ENCODE measurements around the gene RAB44. TPM values are rescaled to one million over a fixed set of nuclear protein-coding genes. Genes with fewer than 3 reads are reported as not detected.

RAB44 gene
- total RNA-seq, 1 experiment from 2014 or later, result 0.09 TPM

DNA sequence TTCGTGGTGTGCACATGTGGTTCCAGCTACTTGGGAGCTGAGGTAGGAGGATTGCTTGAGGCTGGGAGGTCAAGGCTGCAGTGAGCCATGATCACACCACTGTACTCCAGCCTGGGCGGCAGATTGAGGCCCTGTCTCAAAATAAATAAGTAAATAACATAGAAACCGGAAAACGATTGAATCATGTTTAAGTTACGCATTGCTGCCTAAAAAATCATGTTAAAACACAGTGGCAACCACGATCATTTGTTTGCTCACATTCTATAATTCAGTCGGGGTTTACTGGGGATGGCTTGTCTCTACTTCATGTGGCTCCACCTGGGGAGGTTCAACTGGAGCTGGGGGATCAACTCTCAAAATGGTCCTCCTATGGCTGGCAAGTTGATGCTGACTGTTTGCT lies 27.4 kb upstream of the RAB44 start:
- BruUV-seq (replicated peaks), result no TSS peak

DNA sequence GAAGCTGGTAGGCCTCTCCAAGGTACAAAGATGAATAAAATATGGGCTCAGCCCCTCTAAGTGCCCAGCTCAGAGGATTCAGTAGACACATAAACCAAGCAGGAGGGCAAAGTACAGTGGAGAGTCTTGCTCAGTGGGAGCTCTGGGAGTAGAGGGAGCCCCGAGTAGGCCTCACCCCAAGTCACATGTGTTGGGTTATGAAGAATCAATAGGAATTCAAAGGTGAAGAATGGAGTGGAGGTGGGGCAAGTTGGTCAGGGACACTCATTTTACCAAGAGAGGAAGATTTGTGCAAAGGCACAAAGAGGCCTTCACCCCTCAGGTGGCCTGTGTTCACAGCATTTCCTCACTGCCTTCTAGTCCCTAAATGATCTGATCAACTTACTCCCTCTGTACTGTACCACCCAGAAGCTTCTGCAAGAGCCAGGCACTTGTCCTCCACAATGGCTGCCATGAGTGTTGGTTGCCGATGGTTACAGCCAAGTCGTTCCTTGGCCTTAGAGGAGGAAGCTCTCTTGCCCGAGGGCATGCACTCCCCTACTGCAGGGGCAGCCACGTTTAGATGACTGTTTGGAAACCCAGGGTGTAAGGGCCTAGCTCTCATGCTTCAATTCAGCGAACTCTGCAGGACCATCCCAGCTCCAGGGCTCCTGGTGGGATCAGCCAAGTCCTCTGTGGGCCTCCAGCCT lies 25.8 kb upstream of the RAB44 start:
- no peak for DNase-seq (ENCODE audit: unreplicated experiment)
- no peak overlapping the region for H3K27ac Mint-ChIP-seq (ENCODE audit: low read depth, unreplicated experiment)
- no peaks in the 10 kb centered on the region for H3K9me3 Mint-ChIP-seq (ENCODE audit: unreplicated experiment)
- intact Hi-C loops (cut with micrococcal nuclease), result no loop called here
- peaks cover 21% of the 10 kb centered on the region for H3K4me1 Mint-ChIP-seq (ENCODE audit: insufficient read depth, unreplicated experiment)
- ChIA-PET POLR2A (interaction anchor here (0.6 to 12.9 kb wide), 6 partner anchors 8 to 1976 kb away, joined by 3 to 495 read pairs (median 5); partner anchors contain the start of gene CDKN1A), CTCF (interaction anchor here (0.7 to 1.0 kb wide), 4 partner anchors 15 to 57 kb away, joined by 3 to 4 read pairs (median 3); no protein-coding TSS in a partner anchor)
- no peaks in the 10 kb centered on the region for H3K36me3 Mint-ChIP-seq (ENCODE audit: insufficient read depth, unreplicated experiment)
- TF ChIP-seq, protein P1, sequence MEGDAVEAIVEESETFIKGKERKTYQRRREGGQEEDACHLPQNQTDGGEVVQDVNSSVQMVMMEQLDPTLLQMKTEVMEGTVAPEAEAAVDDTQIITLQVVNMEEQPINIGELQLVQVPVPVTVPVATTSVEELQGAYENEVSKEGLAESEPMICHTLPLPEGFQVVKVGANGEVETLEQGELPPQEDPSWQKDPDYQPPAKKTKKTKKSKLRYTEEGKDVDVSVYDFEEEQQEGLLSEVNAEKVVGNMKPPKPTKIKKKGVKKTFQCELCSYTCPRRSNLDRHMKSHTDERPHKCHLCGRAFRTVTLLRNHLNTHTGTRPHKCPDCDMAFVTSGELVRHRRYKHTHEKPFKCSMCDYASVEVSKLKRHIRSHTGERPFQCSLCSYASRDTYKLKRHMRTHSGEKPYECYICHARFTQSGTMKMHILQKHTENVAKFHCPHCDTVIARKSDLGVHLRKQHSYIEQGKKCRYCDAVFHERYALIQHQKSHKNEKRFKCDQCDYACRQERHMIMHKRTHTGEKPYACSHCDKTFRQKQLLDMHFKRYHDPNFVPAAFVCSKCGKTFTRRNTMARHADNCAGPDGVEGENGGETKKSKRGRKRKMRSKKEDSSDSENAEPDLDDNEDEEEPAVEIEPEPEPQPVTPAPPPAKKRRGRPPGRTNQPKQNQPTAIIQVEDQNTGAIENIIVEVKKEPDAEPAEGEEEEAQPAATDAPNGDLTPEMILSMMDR (IDR thresholded peaks at IDR 0.05; ENCODE audit: unreplicated experiment), result no peak
- H3K4me3 Mint-ChIP-seq (ENCODE audit: unreplicated experiment), result no peak overlapping the region
- BruUV-seq (replicated peaks), result no TSS peak
- H3K27me3 Mint-ChIP-seq (ENCODE audit: insufficient read depth, unreplicated experiment), result no peaks in the 10 kb centered on the region

More for the DNA sequence above, 27.4 kb upstream of the RAB44 start:
- TF ChIP-seq, protein P1 (IDR thresholded peaks at IDR 0.05; ENCODE audit: unreplicated experiment), result no peak
- Mint-ChIP-seq H3K27ac (ENCODE audit: low read depth, unreplicated experiment) (no peak overlapping the region), H3K27me3 (ENCODE audit: insufficient read depth, unreplicated experiment) (no peaks in the 10 kb centered on the region), H3K9me3 (ENCODE audit: unreplicated experiment) (no peaks in the 10 kb centered on the region), H3K4me1 (ENCODE audit: insufficient read depth, unreplicated experiment) (peaks cover 19% of the 10 kb centered on the region), H3K36me3 (ENCODE audit: insufficient read depth, unreplicated experiment) (no peaks in the 10 kb centered on the region), H3K4me3 (ENCODE audit: unreplicated experiment) (no peak overlapping the region)
- intact Hi-C loops (cut with micrococcal nuclease), result no loop called here
- no peak for DNase-seq (ENCODE audit: unreplicated experiment)
- CTCF ChIA-PET, result interaction anchor here (0.9 to 1.6 kb wide), 3 partner anchors 46 to 349 kb away, joined by 3 to 4 read pairs (median 4); no protein-coding TSS in a partner anchor
- POLR2A ChIA-PET, result interaction anchor here (0.7 to 12.9 kb wide), 4 partner anchors 12 to 93 kb away, joined by 3 to 495 read pairs (median 6); partner anchors contain the start of gene CDKN1A

DNA sequence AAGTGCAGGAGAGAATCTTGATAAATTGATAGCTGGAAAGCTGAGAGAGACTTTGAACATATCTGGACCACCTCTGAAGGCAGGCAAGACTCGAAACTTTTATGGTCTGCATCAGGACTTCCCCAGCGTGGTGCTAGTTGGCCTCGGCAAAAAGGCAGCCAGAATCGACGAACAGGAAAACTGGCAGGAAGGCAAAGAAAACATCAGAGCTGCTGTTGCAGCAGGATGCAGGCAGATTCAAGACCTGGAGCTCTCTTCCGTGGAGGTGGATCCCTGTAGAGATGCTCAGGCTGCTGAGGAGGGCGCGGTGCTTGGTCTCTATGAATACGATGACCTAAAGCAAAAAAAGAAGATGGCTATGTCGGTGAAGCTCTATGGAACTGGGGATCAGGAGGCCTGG lies 23.7 kb upstream of the RAB44 start:
- Mint-ChIP-seq H3K27ac (ENCODE audit: low read depth, unreplicated experiment) (no peak overlapping the region), H3K36me3 (ENCODE audit: insufficient read depth, unreplicated experiment) (peaks cover 10% of the 10 kb centered on the region), H3K4me3 (ENCODE audit: unreplicated experiment) (no peak overlapping the region), H3K27me3 (ENCODE audit: insufficient read depth, unreplicated experiment) (no peaks in the 10 kb centered on the region), H3K4me1 (ENCODE audit: insufficient read depth, unreplicated experiment) (peaks cover 23% of the 10 kb centered on the region), H3K9me3 (ENCODE audit: unreplicated experiment) (no peaks in the 10 kb centered on the region)
- no peak for DNase-seq (ENCODE audit: unreplicated experiment)
- BruUV-seq (replicated peaks), result no TSS peak
- POLR2A ChIA-PET, result interaction anchor here (0.6 to 17.5 kb wide), 8 partner anchors 6 to 77 kb away, joined by 3 to 495 read pairs (median 27); partner anchors contain the start of genes CDKN1A and SRSF3
- TF ChIP-seq, protein P1 (IDR thresholded peaks at IDR 0.05; ENCODE audit: unreplicated experiment), result no peak
- intact Hi-C loops (cut with micrococcal nuclease), result no loop called here
- CTCF ChIA-PET, result interaction anchor here (0.7 to 1.9 kb wide), 2 partner anchors 51 to 196 kb away, joined by 3 to 6 read pairs; no protein-coding TSS in a partner anchor

DNA sequence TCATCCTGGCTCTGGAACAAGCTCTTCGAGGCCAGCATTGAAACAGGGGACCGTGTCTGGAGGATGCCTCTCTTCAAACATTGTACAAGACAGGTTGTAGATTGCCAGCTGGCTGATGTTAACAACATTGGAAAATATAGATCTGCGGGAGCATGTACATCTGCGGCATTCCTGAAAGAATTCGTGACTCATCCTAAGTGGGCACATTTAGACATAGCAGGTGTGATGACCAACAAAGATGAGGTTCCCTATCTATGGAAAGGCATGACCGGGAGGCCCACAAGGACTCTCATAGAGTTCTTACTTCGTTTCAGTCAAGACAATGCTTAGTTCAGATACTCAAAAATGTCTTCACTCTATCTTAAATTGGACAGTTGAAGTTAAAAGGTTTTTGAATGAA lies 22.7 kb upstream of the RAB44 start:
- Mint-ChIP-seq H3K4me1 (ENCODE audit: insufficient read depth, unreplicated experiment) (peaks cover 23% of the 10 kb centered on the region), H3K4me3 (ENCODE audit: unreplicated experiment) (no peak overlapping the region), H3K27ac (ENCODE audit: low read depth, unreplicated experiment) (peak overlapping the region; percentile 39), H3K9me3 (ENCODE audit: unreplicated experiment) (no peaks in the 10 kb centered on the region), H3K36me3 (ENCODE audit: insufficient read depth, unreplicated experiment) (peaks cover 21% of the 10 kb centered on the region), H3K27me3 (ENCODE audit: insufficient read depth, unreplicated experiment) (no peaks in the 10 kb centered on the region)
- intact Hi-C loops (cut with micrococcal nuclease), result loop anchor here (5.0 kb wide), 1 partner anchor 128 kb away; the partner anchor contains the start of gene STK38
- peak; percentile 50 for DNase-seq (ENCODE audit: unreplicated experiment)
- no TSS peak for BruUV-seq (replicated peaks)
- ChIA-PET CTCF (interaction anchor here (1.9 to 8.0 kb wide), 2 partner anchors 8 to 52 kb away, joined by 6 to 37 read pairs; no protein-coding TSS in a partner anchor), POLR2A (interaction anchor here (1.2 to 17.5 kb wide), 5 partner anchors 7 to 78 kb away, joined by 4 to 495 read pairs (median 99); partner anchors contain the start of gene SRSF3)
- TF ChIP-seq, protein P1 (IDR thresholded peaks at IDR 0.05; ENCODE audit: unreplicated experiment), result no peak

Measured in MCF 10A (cell line).